ENCODE results near the gene GALNT12.

DNA sequence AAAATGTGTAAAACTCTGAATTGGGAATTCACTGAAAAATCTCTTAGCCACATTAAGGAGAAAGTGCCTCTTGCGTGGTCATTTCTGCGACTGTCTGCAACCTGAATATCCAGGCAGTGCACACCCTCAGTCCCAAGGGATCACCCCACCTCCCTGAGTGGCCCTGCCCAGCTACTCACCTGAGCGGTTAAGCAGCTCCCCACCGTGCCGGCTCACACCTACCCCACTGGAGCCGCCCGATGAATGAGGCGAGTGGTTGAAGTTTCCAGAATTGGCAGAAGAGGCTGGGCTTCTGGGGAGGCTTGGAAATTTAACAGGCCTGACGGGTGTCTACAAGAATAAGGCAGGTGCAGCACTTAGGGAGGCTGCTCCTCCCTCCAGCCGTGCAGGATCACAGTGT, 36.8 kb upstream of the GALNT12 start:
- TF ChIP-seq, protein P1, sequence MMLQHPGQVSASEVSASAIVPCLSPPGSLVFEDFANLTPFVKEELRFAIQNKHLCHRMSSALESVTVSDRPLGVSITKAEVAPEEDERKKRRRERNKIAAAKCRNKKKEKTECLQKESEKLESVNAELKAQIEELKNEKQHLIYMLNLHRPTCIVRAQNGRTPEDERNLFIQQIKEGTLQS (IDR thresholded peaks at IDR 0.05), result no peak
- TF ChIP-seq, protein P2, sequence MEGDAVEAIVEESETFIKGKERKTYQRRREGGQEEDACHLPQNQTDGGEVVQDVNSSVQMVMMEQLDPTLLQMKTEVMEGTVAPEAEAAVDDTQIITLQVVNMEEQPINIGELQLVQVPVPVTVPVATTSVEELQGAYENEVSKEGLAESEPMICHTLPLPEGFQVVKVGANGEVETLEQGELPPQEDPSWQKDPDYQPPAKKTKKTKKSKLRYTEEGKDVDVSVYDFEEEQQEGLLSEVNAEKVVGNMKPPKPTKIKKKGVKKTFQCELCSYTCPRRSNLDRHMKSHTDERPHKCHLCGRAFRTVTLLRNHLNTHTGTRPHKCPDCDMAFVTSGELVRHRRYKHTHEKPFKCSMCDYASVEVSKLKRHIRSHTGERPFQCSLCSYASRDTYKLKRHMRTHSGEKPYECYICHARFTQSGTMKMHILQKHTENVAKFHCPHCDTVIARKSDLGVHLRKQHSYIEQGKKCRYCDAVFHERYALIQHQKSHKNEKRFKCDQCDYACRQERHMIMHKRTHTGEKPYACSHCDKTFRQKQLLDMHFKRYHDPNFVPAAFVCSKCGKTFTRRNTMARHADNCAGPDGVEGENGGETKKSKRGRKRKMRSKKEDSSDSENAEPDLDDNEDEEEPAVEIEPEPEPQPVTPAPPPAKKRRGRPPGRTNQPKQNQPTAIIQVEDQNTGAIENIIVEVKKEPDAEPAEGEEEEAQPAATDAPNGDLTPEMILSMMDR (IDR thresholded peaks at IDR 0.05; ENCODE audit: low read depth, low read length, missing input control), result no peak
- TF ChIP-seq GABPA (IDR thresholded peaks at IDR 0.05 in 1 of 2, conservative IDR thresholded peaks at IDR 0.05 in 1 of 2), result no peak
- no peak for TF ChIP-seq JUND (IDR thresholded peaks at IDR 0.05)
- TF ChIP-seq, protein P3, sequence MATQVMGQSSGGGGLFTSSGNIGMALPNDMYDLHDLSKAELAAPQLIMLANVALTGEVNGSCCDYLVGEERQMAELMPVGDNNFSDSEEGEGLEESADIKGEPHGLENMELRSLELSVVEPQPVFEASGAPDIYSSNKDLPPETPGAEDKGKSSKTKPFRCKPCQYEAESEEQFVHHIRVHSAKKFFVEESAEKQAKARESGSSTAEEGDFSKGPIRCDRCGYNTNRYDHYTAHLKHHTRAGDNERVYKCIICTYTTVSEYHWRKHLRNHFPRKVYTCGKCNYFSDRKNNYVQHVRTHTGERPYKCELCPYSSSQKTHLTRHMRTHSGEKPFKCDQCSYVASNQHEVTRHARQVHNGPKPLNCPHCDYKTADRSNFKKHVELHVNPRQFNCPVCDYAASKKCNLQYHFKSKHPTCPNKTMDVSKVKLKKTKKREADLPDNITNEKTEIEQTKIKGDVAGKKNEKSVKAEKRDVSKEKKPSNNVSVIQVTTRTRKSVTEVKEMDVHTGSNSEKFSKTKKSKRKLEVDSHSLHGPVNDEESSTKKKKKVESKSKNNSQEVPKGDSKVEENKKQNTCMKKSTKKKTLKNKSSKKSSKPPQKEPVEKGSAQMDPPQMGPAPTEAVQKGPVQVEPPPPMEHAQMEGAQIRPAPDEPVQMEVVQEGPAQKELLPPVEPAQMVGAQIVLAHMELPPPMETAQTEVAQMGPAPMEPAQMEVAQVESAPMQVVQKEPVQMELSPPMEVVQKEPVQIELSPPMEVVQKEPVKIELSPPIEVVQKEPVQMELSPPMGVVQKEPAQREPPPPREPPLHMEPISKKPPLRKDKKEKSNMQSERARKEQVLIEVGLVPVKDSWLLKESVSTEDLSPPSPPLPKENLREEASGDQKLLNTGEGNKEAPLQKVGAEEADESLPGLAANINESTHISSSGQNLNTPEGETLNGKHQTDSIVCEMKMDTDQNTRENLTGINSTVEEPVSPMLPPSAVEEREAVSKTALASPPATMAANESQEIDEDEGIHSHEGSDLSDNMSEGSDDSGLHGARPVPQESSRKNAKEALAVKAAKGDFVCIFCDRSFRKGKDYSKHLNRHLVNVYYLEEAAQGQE (IDR thresholded peaks at IDR 0.05), result no peak
- no peak for TF ChIP-seq TAF1 (conservative IDR thresholded peaks at IDR 0.05)
- no peak for TF ChIP-seq RXRA (IDR thresholded peaks at IDR 0.05)
- TF ChIP-seq RAD21 (IDR thresholded peaks at IDR 0.05), result no peak
- TF ChIP-seq, protein P4, sequence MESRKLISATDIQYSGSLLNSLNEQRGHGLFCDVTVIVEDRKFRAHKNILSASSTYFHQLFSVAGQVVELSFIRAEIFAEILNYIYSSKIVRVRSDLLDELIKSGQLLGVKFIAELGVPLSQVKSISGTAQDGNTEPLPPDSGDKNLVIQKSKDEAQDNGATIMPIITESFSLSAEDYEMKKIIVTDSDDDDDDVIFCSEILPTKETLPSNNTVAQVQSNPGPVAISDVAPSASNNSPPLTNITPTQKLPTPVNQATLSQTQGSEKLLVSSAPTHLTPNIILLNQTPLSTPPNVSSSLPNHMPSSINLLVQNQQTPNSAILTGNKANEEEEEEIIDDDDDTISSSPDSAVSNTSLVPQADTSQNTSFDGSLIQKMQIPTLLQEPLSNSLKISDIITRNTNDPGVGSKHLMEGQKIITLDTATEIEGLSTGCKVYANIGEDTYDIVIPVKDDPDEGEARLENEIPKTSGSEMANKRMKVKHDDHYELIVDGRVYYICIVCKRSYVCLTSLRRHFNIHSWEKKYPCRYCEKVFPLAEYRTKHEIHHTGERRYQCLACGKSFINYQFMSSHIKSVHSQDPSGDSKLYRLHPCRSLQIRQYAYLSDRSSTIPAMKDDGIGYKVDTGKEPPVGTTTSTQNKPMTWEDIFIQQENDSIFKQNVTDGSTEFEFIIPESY (IDR thresholded peaks at IDR 0.05), result no peak
- TF ChIP-seq EGR1 (IDR thresholded peaks at IDR 0.05; ENCODE audit: low read depth in 2 of 2), result no peak
- TF ChIP-seq, protein P5, sequence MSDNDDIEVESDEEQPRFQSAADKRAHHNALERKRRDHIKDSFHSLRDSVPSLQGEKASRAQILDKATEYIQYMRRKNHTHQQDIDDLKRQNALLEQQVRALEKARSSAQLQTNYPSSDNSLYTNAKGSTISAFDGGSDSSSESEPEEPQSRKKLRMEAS (IDR thresholded peaks at IDR 0.05), result no peak
- TF ChIP-seq YY1 (IDR thresholded peaks at IDR 0.05), result no peak
- no peak for TF ChIP-seq FOXA1 (IDR thresholded peaks at IDR 0.05)
